Osteoblast (primary cell): ENCODE measurements around the gene NELFB. TPM values are rescaled to one million over a fixed set of nuclear protein-coding genes. Genes with fewer than 3 reads are reported as not detected.

Source experiments
- DNase-seq: peaks from one replicate; pipeline ENCODE4 v3.0.0; 2011; ENCODE audit warnings: low spot score, mixed read lengths; ENCODE audit not compliant: insufficient read length; ENCODE audit errors: missing footprints
- H2AFZ ChIP-seq: 2 replicates; pipeline ENCODE4 v1.6.0; 2011; ENCODE audit warnings: mild to moderate bottlenecking, low read length
- H3K27ac ChIP-seq: 2 replicates; pipeline ENCODE4 v1.5.1; 2011; ENCODE audit warnings: mild to moderate bottlenecking, low read depth, low read length, moderate library complexity
- H3K27me3 ChIP-seq: 2 replicates; pipeline ENCODE4 v1.6.0; 2012; ENCODE audit warnings: mild to moderate bottlenecking, control low read depth, inconsistent platforms, low read length, moderate library complexity; ENCODE audit not compliant: insufficient read depth
- H3K36me3 ChIP-seq: 2 replicates; pipeline ENCODE4 v1.5.1; 2011; ENCODE audit warnings: mild to moderate bottlenecking, low read length, control low read depth, moderate library complexity; ENCODE audit not compliant: insufficient read depth
- H3K4me1 ChIP-seq: 2 replicates; pipeline ENCODE4 v1.5.1; 2011; ENCODE audit warnings: mild to moderate bottlenecking, low read length, control low read depth, moderate library complexity; ENCODE audit not compliant: insufficient read depth
- H3K4me2 ChIP-seq: 2 replicates; pipeline ENCODE4 v1.6.0; 2011; ENCODE audit warnings: mild to moderate bottlenecking, low read length; ENCODE audit not compliant: insufficient read depth
- H3K4me3 ChIP-seq: fragments of 200-600 bp; sonication (generic); 3 replicates; pipeline ENCODE4 v1.5.1; 2012; ENCODE audit warnings: mild to moderate bottlenecking, low read length, inconsistent platforms; ENCODE audit not compliant: insufficient read depth
- H3K79me2 ChIP-seq: 2 replicates; pipeline ENCODE4 v1.6.0; 2012; ENCODE audit warnings: mild to moderate bottlenecking, low read length, control low read depth, inconsistent platforms; ENCODE audit not compliant: insufficient read depth
- H3K9me3 ChIP-seq: 2 replicates; pipeline ENCODE4 v1.5.1; 2011; ENCODE audit warnings: low read depth, low read length, control low read depth
- H4K20me1 ChIP-seq: 2 replicates; pipeline ENCODE4 v1.6.0; 2012; ENCODE audit warnings: mild to moderate bottlenecking, low read length, control low read depth; ENCODE audit not compliant: insufficient read depth
- total RNA-seq: library from RNA; depleted of rRNA; stranded (reverse); fragments of >200 nt; gene quantifications from 2 replicates; pipeline ENCODE4 v1.2.3, GENCODE V29; 2012
- TF ChIP-seq, protein P1 (sequence below): IDR thresholded peaks from 2 replicates; pipeline ENCODE4 v1.5.1; 2011; ENCODE audit warnings: mild to moderate bottlenecking, low read depth, low read length, moderate library complexity; ENCODE audit errors: extremely low read depth

Gene NELFB
- total RNA-seq, 1 donor = 47.4 TPM

DNA sequence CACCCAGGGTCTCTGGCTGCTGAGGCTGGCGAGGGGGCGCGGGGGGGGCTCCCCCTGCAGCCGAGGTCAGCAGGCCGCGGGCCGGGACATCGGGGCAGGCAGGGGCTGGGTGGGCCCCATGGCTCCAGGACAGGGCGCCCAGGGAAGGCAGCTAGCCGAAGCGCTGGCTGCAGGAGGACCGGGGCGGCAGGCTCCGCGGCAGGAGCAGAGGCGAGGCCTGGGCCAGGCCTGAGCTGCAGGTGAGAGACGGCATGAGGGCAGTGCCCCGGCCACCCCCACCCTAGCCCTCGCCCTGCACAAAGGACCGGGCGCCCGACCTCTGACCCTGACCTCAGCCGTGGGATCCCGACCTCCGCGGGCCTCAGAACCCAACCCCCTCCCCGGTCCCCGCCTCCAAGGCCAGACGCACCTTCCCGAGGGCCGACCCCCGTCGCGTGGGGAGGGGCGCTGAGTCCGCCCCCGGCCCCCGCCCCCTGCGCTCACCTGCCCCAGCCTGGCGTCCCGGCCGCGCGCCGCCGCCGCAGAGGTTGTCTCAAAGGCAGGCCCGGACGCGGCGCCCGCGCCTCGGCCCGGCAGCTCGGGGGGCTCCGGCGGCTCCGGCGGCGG, 33.5 kb upstream of the NELFB start:
- no peaks in the 10 kb centered on the region for H3K27me3 ChIP-seq
- no peaks in the 10 kb centered on the region for H3K36me3 ChIP-seq
- H3K27ac ChIP-seq = no peak overlapping the region
- H2AFZ ChIP-seq = no peak overlapping the region
- no peaks in the 10 kb centered on the region for H3K79me2 ChIP-seq
- H3K4me1 ChIP-seq = peaks cover 23% of the 10 kb centered on the region
- H3K4me3 ChIP-seq = peak overlapping the region; percentile 57
- no peaks in the 10 kb centered on the region for H3K9me3 ChIP-seq
- peak overlapping the region; percentile 43 for H3K4me2 ChIP-seq
- no peak for DNase-seq
- TF ChIP-seq, protein P1, sequence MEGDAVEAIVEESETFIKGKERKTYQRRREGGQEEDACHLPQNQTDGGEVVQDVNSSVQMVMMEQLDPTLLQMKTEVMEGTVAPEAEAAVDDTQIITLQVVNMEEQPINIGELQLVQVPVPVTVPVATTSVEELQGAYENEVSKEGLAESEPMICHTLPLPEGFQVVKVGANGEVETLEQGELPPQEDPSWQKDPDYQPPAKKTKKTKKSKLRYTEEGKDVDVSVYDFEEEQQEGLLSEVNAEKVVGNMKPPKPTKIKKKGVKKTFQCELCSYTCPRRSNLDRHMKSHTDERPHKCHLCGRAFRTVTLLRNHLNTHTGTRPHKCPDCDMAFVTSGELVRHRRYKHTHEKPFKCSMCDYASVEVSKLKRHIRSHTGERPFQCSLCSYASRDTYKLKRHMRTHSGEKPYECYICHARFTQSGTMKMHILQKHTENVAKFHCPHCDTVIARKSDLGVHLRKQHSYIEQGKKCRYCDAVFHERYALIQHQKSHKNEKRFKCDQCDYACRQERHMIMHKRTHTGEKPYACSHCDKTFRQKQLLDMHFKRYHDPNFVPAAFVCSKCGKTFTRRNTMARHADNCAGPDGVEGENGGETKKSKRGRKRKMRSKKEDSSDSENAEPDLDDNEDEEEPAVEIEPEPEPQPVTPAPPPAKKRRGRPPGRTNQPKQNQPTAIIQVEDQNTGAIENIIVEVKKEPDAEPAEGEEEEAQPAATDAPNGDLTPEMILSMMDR = no peak
- no peaks in the 10 kb centered on the region for H4K20me1 ChIP-seq

DNA sequence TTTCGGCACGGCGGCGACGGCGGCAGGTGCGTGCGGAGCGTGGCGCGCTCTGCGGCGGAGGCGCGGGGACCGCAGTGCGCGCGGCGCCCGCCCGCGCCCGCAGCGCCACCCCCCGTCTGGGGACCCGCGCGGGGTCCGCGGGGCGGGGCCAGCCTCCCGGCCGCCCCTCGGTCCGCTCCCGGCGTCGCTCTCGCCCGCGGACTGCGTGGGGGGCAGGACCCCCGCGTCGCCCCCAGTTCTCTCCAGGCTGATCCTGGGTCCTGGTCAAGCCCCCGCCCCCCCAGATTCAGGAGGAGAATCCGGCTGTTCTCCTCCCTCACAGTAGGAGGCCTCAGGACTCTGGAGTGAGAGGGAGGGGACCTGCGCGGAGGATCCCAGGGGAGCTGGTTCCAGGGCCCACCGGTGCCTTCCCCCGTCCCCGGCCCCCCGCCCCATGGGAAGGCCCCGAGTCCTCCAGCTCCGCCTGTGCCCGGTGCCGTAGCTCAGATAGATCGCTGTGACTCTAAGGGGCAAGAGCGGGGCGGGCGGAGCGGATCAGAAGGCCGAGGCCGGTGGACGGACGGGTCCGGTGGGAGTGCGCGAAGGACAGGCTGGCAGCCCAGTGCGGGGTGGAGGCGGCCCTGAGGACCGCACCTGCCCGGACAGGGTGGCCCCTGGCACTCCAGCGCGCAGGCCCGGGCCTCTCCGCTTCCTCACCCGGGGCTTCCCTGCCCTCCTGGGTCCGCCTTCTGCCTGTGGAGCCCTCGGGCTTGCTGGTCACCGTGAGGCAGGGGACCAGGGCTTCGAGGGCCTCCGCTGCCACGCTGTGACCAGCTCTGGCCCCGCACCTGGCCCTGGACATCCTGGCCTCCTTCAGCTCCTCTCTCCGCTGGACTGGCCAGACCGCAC, 32.7 kb upstream of the NELFB start, which contains the start of gene RNF208:
RNF208 (minus strand) TSS at position 51 of the 888 bp plus-strand sequence. CDS start 1,028 bp downstream, outside the sequence.
- Histone ChIP-seq H3K9me3 (no peaks in the 10 kb centered on the region), H3K4me3 (peak within 1 kb of the TSS; percentile 90), H3K36me3 (no peaks in the 10 kb centered on the region), H3K27ac (no peak within 1 kb of the TSS), H4K20me1 (no peaks in the 10 kb centered on the region), H3K4me2 (peak within 1 kb of the TSS; percentile 86), H3K79me2 (no peaks in the 10 kb centered on the region), H3K4me1 (peaks cover 19% of the 10 kb centered on the region), H2AFZ (peak within 1 kb of the TSS; percentile 51), H3K27me3 (no peaks in the 10 kb centered on the region)
- TF ChIP-seq, protein P1 = no peak
- DNase-seq = no peak

DNA sequence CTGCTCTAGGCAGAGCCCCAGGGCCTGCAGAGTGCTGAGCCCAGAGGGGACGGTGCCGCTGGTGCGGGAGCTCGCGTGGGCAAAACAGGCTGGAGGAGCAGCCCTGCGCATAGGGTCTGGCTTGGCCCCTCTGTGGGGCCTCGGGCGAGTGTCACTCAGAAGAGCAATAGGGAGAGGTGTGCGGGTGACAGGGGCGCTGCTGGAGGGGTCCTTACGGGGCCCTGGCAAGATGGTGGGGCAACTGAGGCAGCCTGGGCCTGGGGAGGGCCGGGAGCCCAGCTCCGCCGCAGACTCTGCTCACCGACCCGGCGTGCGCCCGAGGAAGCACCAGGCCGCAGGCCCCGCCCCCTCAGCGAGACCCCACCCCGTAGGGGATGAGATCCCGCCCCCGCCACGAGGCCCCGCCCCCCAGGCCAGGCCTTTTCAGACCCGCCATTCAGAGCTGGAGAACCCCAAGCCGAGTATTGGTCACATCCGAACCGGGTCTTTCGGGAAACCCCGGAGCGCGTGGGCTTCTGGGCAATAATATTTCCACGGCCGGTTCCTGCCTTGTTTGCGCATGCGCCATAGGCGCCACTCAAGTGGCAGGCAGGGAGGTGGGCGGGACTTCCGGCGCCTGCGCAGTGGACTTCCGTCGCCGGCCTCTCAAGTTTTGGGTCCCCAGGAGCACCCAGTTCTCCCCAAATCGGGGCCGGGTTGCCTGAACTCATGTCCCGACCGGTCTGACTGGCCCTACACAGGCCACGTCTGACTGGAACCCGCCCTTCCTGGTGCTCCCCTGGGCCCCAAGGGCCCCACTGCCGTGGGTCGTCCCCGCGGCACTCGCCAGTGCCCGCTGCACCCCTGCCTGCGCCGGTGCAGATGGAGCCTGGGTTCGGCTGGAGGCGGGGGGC, 31.8 kb upstream of the NELFB start:
- peaks cover 18% of the 10 kb centered on the region for H3K4me1 ChIP-seq
- H3K9me3 ChIP-seq = no peaks in the 10 kb centered on the region
- peak overlapping the region; percentile 86 for H3K27ac ChIP-seq
- peak overlapping the region; percentile 91 for H2AFZ ChIP-seq
- H3K4me3 ChIP-seq = peak overlapping the region; percentile 90
- DNase-seq = peak; percentile 100
- no peaks in the 10 kb centered on the region for H3K79me2 ChIP-seq
- H3K27me3 ChIP-seq = no peaks in the 10 kb centered on the region
- H4K20me1 ChIP-seq = no peaks in the 10 kb centered on the region
- H3K4me2 ChIP-seq = peak overlapping the region; percentile 87
- no peaks in the 10 kb centered on the region for H3K36me3 ChIP-seq
- TF ChIP-seq, protein P1 = no peak
